NCI-H128 (cell line): ENCODE results near the gene GRM1.

Source experiments
- DNase-seq: peaks from one replicate; lab custom pipeline; 2025; ENCODE audit not compliant: unreplicated experiment; lab: John Stamatoyannopoulos, UW

GRM1 gene

GRCh38 chr6:146361128-146361924 is 332.5 kb downstream of the GRM1 start:
- DNase-seq: no peak

GRCh38 chr6:146363838-146364607 is 335.2 kb downstream of the GRM1 start:
- DNase-seq: no peak

- DNase-seq: no peak
These were observed 336.1 kb downstream of the GRM1 start for GRCh38 chr6:146364816-146365594.

- DNase-seq: no peak
These were observed 338.2 kb downstream of the GRM1 start for GRCh38 chr6:146367061-146367460.

- no peak for DNase-seq
These were observed 341.0 kb downstream of the GRM1 start for GRCh38 chr6:146369866-146370265.

GRCh38 chr6:146381486-146381885 is 352.6 kb downstream of the GRM1 start:
- DNase-seq: no peak

- no peak for DNase-seq
These were observed 360.0 kb downstream of the GRM1 start for GRCh38 chr6:146388736-146389364.

- DNase-seq: no peak
These were observed 360.9 kb downstream of the GRM1 start for GRCh38 chr6:146389740-146390139.

- DNase-seq: no peak
These were observed 368.8 kb downstream of the GRM1 start for GRCh38 chr6:146397638-146398037.

- DNase-seq: no peak
These were observed 373.6 kb downstream of the GRM1 start for GRCh38 chr6:146402476-146402875.

GRCh38 chr6:146408583-146408982 is 379.7 kb downstream of the GRM1 start:
- DNase-seq: no peak

GRCh38 chr6:146410851-146411595 is 382.2 kb downstream of the GRM1 start:
- DNase-seq: no peak

- no peak for DNase-seq
These were observed 390.7 kb downstream of the GRM1 start for GRCh38 chr6:146419576-146419975.

- DNase-seq: no peak
These were observed 391.4 kb downstream of the GRM1 start for GRCh38 chr6:146420255-146420654.

GRCh38 chr6:146422789-146423375 is 394.0 kb downstream of the GRM1 start:
- no peak for DNase-seq

GRCh38 chr6:146423452-146423851 is 394.6 kb downstream of the GRM1 start:
- no peak for DNase-seq

GRCh38 chr6:146426516-146426915 is 397.7 kb downstream of the GRM1 start:
- DNase-seq: no peak

- DNase-seq: no peak
These were observed 401.0 kb downstream of the GRM1 start for GRCh38 chr6:146429831-146430230.

- no peak for DNase-seq
These were observed 405.2 kb downstream of the GRM1 start for GRCh38 chr6:146433881-146434731.
